ENCODE measurements around the gene LMX1B.

Gene LMX1B

GRCh38 chr9:126694206-126695081 is 80.7 kb downstream of the LMX1B start:
- H3K9me3 ChIP-seq (ENCODE audit: control insufficient read depth, insufficient read depth, low read length): no peaks in the 10 kb centered on the region
- H3F3A ChIP-seq (ENCODE audit: control insufficient read depth, insufficient read depth): no peaks in the 10 kb centered on the region
- H3K79me2 ChIP-seq (ENCODE audit: control insufficient read depth, low read length): no peaks in the 10 kb centered on the region
- H3K4me2 ChIP-seq (ENCODE audit: low read length): no peak overlapping the region
- no peaks in the 10 kb centered on the region for H3K36me3 ChIP-seq (ENCODE audit: control insufficient read depth, low read length)
- no peaks in the 10 kb centered on the region for H3K9me2 ChIP-seq (replicated peaks; ENCODE audit: control insufficient read depth, low read length)
- H3K27ac ChIP-seq (ENCODE audit: low read depth, low read length): no peak overlapping the region
- no peaks in the 10 kb centered on the region for H4K20me1 ChIP-seq (ENCODE audit: control insufficient read depth, insufficient read depth, low read depth, low read length)
- no peaks in the 10 kb centered on the region for H3K4me1 ChIP-seq (ENCODE audit: control insufficient read depth, low read length)
- H3K4me3 ChIP-seq (ENCODE audit: low read length): no peak overlapping the region
- no peaks in the 10 kb centered on the region for H3K27me3 ChIP-seq (ENCODE audit: control insufficient read depth, low read length)
- TF ChIP-seq CTCF (IDR thresholded peaks at IDR 0.05; ENCODE audit: low read depth, low read length, poor library complexity, severe bottlenecking) (no peak), EZH2phosphoT487 (IDR thresholded peaks at IDR 0.05; ENCODE audit: borderline replicate concordance, low read length) (no peak)

DNA sequence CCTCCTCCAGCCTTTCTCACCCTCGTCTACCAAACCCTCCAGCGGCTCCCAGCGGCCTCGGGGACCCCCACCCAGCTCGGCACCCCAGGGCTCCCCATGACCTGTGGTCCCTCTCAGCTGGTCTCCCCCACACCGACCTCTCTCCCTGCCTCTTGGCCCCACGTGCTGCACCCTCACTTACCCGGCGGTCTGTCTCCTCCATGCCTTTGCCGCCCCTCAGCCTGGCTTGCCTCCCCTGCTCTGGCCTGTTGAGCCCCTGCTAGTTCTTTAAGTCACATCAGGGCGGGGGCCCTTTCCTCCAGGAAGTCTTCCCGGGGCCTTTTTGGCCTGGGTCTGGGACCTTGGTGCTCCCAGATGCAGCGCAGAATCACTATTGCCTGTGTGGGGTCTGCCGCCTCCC is 81.5 kb downstream of the LMX1B start:
- Histone ChIP-seq H3K4me2 (ENCODE audit: low read length) (no peak overlapping the region), H4K20me1 (ENCODE audit: control insufficient read depth, insufficient read depth, low read depth, low read length) (no peaks in the 10 kb centered on the region), H3K36me3 (ENCODE audit: control insufficient read depth, low read length) (no peaks in the 10 kb centered on the region), H3F3A (ENCODE audit: control insufficient read depth, insufficient read depth) (no peaks in the 10 kb centered on the region), H3K27me3 (ENCODE audit: control insufficient read depth, low read length) (no peaks in the 10 kb centered on the region), H3K4me3 (ENCODE audit: low read length) (no peak overlapping the region), H3K9me3 (ENCODE audit: control insufficient read depth, insufficient read depth, low read length) (no peaks in the 10 kb centered on the region), H3K4me1 (ENCODE audit: control insufficient read depth, low read length) (no peaks in the 10 kb centered on the region), H3K79me2 (ENCODE audit: control insufficient read depth, low read length) (no peaks in the 10 kb centered on the region), H3K9me2 (replicated peaks; ENCODE audit: control insufficient read depth, low read length) (no peaks in the 10 kb centered on the region), H3K27ac (ENCODE audit: low read depth, low read length) (no peak overlapping the region)
- TF ChIP-seq CTCF (IDR thresholded peaks at IDR 0.05; ENCODE audit: low read depth, low read length, poor library complexity, severe bottlenecking): no peak
- TF ChIP-seq EZH2phosphoT487 (IDR thresholded peaks at IDR 0.05; ENCODE audit: borderline replicate concordance, low read length): no peak

DNA sequence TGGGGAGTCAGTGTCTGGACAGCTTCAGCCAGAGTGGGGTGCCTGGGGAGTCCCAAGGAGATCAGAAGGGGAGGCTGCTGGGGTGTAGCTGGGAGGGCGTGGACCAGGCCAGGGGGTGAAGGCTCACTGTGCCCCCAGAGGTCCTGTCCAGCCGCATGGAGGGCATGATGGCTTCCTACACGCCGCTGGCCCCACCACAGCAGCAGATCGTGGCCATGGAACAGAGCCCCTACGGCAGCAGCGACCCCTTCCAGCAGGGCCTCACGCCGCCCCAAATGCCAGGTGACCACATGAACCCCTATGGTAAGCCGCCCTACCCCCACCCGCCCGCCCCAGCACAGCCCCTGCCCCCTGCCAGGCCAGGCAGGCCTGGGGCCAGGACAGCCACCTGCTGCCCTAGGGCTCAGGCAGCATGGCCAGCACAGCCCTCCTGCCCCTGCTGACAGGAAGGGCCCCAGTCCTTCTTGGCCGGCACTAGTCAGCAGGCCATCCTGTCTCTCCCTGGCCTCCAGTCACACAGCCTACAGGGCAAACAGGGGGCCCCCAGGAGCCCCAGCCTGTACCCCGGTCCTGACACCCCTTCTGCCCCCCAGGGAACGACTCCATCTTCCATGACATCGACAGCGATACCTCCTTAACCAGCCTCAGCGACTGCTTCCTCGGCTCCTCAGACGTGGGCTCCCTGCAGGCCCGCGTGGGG is 82.1 kb downstream of the LMX1B start:
- H3K4me2 ChIP-seq (ENCODE audit: low read length): no peak overlapping the region
- no peak overlapping the region for H3K27ac ChIP-seq (ENCODE audit: low read depth, low read length)
- no peaks in the 10 kb centered on the region for H3K9me2 ChIP-seq (replicated peaks; ENCODE audit: control insufficient read depth, low read length)
- H3K36me3 ChIP-seq (ENCODE audit: control insufficient read depth, low read length): no peaks in the 10 kb centered on the region
- no peaks in the 10 kb centered on the region for H3K9me3 ChIP-seq (ENCODE audit: control insufficient read depth, insufficient read depth, low read length)
- H4K20me1 ChIP-seq (ENCODE audit: control insufficient read depth, insufficient read depth, low read depth, low read length): no peaks in the 10 kb centered on the region
- H3K27me3 ChIP-seq (ENCODE audit: control insufficient read depth, low read length): no peaks in the 10 kb centered on the region
- no peaks in the 10 kb centered on the region for H3K4me1 ChIP-seq (ENCODE audit: control insufficient read depth, low read length)
- H3K79me2 ChIP-seq (ENCODE audit: control insufficient read depth, low read length): no peaks in the 10 kb centered on the region
- TF ChIP-seq EZH2phosphoT487 (IDR thresholded peaks at IDR 0.05; ENCODE audit: borderline replicate concordance, low read length) (no peak), CTCF (IDR thresholded peaks at IDR 0.05; ENCODE audit: low read depth, low read length, poor library complexity, severe bottlenecking) (no peak)
- H3F3A ChIP-seq (ENCODE audit: control insufficient read depth, insufficient read depth): no peaks in the 10 kb centered on the region
- no peak overlapping the region for H3K4me3 ChIP-seq (ENCODE audit: low read length)
